ENCODE measurements around the gene AFF3. TPM values are rescaled to one million over a fixed set of nuclear protein-coding genes. Genes with fewer than 3 reads are reported as not detected.

The AFF3 gene
- total and polyA plus RNA-seq, 3 experiments from 2014 or later: 0.48 to 1.3 (median 0.53) TPM

DNA sequence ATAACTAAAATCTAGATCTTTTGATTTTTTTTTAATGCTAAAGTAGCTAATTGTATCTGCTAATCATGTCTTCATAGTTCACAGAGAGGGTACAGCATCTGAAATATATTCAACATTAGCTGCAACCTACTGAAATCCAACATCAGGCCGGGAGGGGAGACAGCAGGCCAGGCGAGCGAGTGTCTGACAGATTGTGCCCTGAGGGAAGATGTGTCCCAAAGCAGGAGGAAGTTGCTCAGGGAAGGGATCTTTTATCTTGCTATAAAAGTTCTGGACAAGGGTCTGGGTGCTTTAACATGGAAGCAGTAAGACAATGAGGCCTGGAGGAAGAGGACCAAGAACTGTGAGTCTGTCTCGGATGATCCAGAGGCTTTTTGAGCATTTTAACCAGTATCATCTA is 274.1 kb downstream of the AFF3 start:
- no peaks in the 10 kb centered on the region for H3K4me1 ChIP-seq (ENCODE audit: insufficient read depth, low read length)
- no peaks in the 10 kb centered on the region for H3K4me1 Mint-ChIP-seq
- H3K36me3 ChIP-seq (ENCODE audit: insufficient read depth, low read length): no peaks in the 10 kb centered on the region
- peaks cover 0 to 8% of the 10 kb centered on the region in 2 donors for H3K27me3 Mint-ChIP-seq
- no peak for DNase-seq
- no peaks in the 10 kb centered on the region for H3K36me3 Mint-ChIP-seq
- H3K4me3 Mint-ChIP-seq: no peak overlapping the region
- H3K27ac ChIP-seq (ENCODE audit: low read depth, low read length): no peak overlapping the region
- H3K4me3 ChIP-seq (ENCODE audit: low read length): no peak overlapping the region
- H3K27me3 ChIP-seq (ENCODE audit: insufficient read depth, low read length, poor library complexity, severe bottlenecking): no peaks in the 10 kb centered on the region
- CTCF ChIA-PET: no interaction called here
- H3K9me3 Mint-ChIP-seq: no peaks in the 10 kb centered on the region
- H3K9me3 ChIP-seq (ENCODE audit: low read length): no peaks in the 10 kb centered on the region
- POLR2A ChIA-PET: no interaction called here
- no peak overlapping the region for H3K27ac Mint-ChIP-seq

DNA sequence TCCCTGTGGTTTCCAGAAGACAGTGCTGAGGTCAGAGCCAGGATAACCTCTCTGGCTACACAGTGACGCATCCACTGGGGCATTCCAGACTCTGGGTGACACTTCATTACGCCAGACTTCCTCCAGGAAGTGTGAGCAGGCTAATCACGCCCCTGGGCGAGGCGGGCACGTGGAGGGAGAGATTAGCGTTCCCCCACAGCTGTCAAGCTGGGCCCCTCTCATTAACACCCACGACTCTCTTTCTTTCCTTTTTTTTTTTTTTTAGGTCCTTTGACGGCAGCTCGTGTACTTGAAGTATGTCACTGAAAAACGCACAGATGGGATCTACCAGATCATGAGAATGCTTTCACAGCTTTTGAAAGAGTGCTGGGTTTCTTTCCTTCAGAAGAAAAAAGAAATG is 274.6 kb downstream of the AFF3 start:
- ChIA-PET CTCF (no interaction called here), POLR2A (no interaction called here)
- H3K4me3 Mint-ChIP-seq: no peak overlapping the region
- Histone ChIP-seq H3K4me3 (ENCODE audit: low read length) (no peak overlapping the region), H3K9me3 (ENCODE audit: low read length) (no peaks in the 10 kb centered on the region), H3K36me3 (ENCODE audit: insufficient read depth, low read length) (no peaks in the 10 kb centered on the region), H3K27me3 (ENCODE audit: insufficient read depth, low read length, poor library complexity, severe bottlenecking) (no peaks in the 10 kb centered on the region), H3K4me1 (ENCODE audit: insufficient read depth, low read length) (no peaks in the 10 kb centered on the region), H3K27ac (ENCODE audit: low read depth, low read length) (no peak overlapping the region)
- DNase-seq: no peak
- H3K4me1 Mint-ChIP-seq: no peaks in the 10 kb centered on the region
- peaks cover 0 to 8% of the 10 kb centered on the region in 2 donors for H3K27me3 Mint-ChIP-seq
- H3K27ac Mint-ChIP-seq: no peak overlapping the region
- no peaks in the 10 kb centered on the region for H3K36me3 Mint-ChIP-seq
- no peaks in the 10 kb centered on the region for H3K9me3 Mint-ChIP-seq

- DNase-seq: no peak
- CTCF ChIA-PET: no interaction called here
Measured at GRCh38 chr2:99865818-99866676, 276.3 kb downstream of the AFF3 start.

DNA sequence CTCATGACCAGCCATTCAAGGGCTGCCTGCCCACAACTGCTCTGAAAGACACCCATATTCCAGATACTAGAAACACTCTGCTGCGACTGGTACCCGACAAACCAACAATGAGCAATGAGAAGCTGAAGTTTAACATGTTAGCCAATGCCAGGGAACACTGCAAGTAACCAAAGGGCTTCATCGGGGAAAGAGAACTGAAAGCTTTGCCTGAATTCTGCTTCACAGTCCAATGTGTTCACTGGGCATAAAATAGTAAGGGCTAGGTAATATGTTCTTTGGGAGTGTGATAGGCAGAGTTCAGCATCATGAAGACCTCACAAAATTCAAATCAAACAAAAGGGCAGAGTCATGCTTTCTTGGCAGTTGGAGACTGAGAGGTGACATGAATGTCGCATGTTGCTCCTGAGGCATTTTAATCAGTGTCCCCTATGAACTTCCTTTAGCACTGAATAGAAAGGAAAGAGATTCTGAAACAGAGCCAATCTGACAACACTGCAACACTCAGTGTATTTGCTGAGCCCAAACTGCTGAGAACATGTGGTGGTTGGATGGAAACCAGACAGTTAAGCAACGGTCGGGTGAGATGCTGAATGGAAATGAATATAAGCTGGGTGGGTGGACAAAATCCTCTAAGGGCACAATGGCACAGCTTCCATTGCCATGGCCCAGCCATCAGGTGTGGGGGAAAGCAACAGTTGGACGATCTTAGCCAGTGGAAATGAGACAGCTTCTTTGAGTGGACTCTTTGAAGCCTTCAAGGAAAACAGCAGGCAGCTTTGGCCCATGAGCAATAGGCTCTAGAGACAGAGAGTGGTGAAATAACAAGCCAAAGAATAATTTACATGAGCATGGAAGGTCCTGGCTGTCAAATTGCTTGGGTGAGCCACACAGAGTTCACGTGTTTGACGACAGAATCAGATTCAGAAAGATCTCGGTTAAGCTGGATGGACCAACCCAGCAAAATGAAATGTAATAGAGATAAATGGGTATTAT is 277.5 kb downstream of the AFF3 start:
- Histone ChIP-seq H3K36me3 (ENCODE audit: insufficient read depth, low read length) (no peaks in the 10 kb centered on the region), H3K4me1 (ENCODE audit: insufficient read depth, low read length) (peaks cover 7% of the 10 kb centered on the region), H3K27ac (ENCODE audit: low read depth, low read length) (no peak overlapping the region), H3K9me3 (ENCODE audit: low read length) (no peaks in the 10 kb centered on the region), H3K4me3 (ENCODE audit: low read length) (no peak overlapping the region), H3K27me3 (ENCODE audit: insufficient read depth, low read length, poor library complexity, severe bottlenecking) (no peaks in the 10 kb centered on the region)
- Mint-ChIP-seq H3K36me3 (no peaks in the 10 kb centered on the region), H3K27me3 (peaks cover 0 to 5% of the 10 kb centered on the region in 2 donors), H3K27ac (no peak overlapping the region), H3K9me3 (no peaks in the 10 kb centered on the region), H3K4me3 (no peak overlapping the region), H3K4me1 (peaks cover 9 to 20% (median 16%) of the 10 kb centered on the region in 3 donors)
- CTCF ChIA-PET: no interaction called here
- no peak for DNase-seq
- POLR2A ChIA-PET: no interaction called here

More at GRCh38 chr2:99865818-99866676, 276.3 kb downstream of the AFF3 start:
- Histone ChIP-seq H3K4me3 (ENCODE audit: low read length) (no peak overlapping the region), H3K27ac (ENCODE audit: low read depth, low read length) (no peak overlapping the region), H3K36me3 (ENCODE audit: insufficient read depth, low read length) (no peaks in the 10 kb centered on the region), H3K4me1 (ENCODE audit: insufficient read depth, low read length) (peaks cover 7% of the 10 kb centered on the region), H3K27me3 (ENCODE audit: insufficient read depth, low read length, poor library complexity, severe bottlenecking) (no peaks in the 10 kb centered on the region), H3K9me3 (ENCODE audit: low read length) (no peaks in the 10 kb centered on the region)
- Mint-ChIP-seq H3K9me3 (no peaks in the 10 kb centered on the region), H3K27ac (no peak overlapping the region), H3K36me3 (no peaks in the 10 kb centered on the region), H3K4me1 (peaks cover 9 to 16% (median 12%) of the 10 kb centered on the region in 3 donors), H3K4me3 (no peak overlapping the region), H3K27me3 (peaks cover 0 to 8% of the 10 kb centered on the region in 2 donors)
- POLR2A ChIA-PET: no interaction called here

DNA sequence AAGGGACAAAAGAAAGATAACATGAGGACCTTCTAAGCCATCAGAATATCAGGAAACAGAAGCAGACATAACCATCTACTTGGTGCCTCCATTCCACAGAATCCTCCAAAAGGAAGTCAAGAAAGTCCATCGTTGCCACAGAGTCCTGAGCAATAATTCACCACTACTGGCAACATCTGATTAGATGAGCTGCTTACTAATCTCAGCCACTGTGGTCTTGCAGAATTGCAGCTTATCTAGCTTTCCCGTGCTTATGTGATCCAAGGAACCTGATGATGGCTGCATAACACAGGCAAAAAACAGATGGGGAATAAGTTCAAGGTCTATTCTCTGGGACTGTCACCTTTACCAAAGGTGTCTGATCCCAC is 278.5 kb downstream of the AFF3 start:
- no peak for DNase-seq
- H3K4me1 ChIP-seq (ENCODE audit: insufficient read depth, low read length): peaks cover 7% of the 10 kb centered on the region
- H3K4me1 Mint-ChIP-seq: peaks cover 9 to 20% (median 16%) of the 10 kb centered on the region in 3 donors
- H3K9me3 Mint-ChIP-seq: no peaks in the 10 kb centered on the region
- ChIA-PET POLR2A (no interaction called here), CTCF (no interaction called here)
- H3K36me3 ChIP-seq (ENCODE audit: insufficient read depth, low read length): no peaks in the 10 kb centered on the region
- no peak overlapping the region for H3K27ac Mint-ChIP-seq
- no peak overlapping the region for H3K27ac ChIP-seq (ENCODE audit: low read depth, low read length)
- H3K9me3 ChIP-seq (ENCODE audit: low read length): no peaks in the 10 kb centered on the region
- H3K36me3 Mint-ChIP-seq: no peaks in the 10 kb centered on the region
- H3K4me3 Mint-ChIP-seq: no peak overlapping the region
- peaks cover 0 to 5% of the 10 kb centered on the region in 2 donors for H3K27me3 Mint-ChIP-seq
- no peak overlapping the region for H3K4me3 ChIP-seq (ENCODE audit: low read length)
- H3K27me3 ChIP-seq (ENCODE audit: insufficient read depth, low read length, poor library complexity, severe bottlenecking): no peaks in the 10 kb centered on the region

DNA sequence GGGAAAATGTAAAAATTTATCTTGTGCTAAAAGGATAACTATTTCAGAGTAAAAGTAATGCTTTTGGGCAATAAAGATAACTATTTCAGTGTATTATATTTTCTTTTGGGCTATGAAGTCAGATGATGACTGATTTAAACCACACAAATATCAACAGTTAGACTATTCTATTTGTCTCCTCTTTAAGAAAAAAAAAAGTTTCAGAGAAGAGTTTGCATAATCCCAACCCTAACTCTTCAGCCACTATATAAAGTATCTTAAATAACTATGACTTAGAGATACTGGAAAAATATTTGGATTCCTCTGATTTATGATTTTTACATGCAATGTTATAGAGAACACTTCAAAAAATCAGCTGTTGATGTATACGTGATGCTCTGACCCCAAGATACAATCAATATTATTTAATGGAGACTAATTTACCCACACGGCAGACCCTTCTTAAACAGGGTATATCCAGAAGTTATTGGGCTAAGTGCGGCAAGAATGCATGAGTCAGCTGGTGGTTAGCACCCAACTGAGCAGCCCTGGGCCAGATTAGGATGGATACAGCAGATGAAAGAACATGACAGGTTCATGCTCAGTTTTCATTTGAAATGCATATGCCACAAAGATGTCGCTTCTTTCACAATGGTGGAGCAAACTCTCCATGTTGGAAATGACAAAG is 279.0 kb downstream of the AFF3 start:
- H3K4me1 Mint-ChIP-seq: peaks cover 9 to 20% (median 16%) of the 10 kb centered on the region in 3 donors
- no peaks in the 10 kb centered on the region for H3K36me3 Mint-ChIP-seq
- POLR2A ChIA-PET: no interaction called here
- CTCF ChIA-PET: no interaction called here
- H3K9me3 Mint-ChIP-seq: no peaks in the 10 kb centered on the region
- peaks cover 0 to 5% of the 10 kb centered on the region in 2 donors for H3K27me3 Mint-ChIP-seq
- no peak overlapping the region for H3K4me3 ChIP-seq (ENCODE audit: low read length)
- peaks cover 7% of the 10 kb centered on the region for H3K4me1 ChIP-seq (ENCODE audit: insufficient read depth, low read length)
- H3K27ac Mint-ChIP-seq: no peak overlapping the region
- no peak for DNase-seq
- H3K27me3 ChIP-seq (ENCODE audit: insufficient read depth, low read length, poor library complexity, severe bottlenecking): no peaks in the 10 kb centered on the region
- H3K9me3 ChIP-seq (ENCODE audit: low read length): no peaks in the 10 kb centered on the region
- no peak overlapping the region for H3K4me3 Mint-ChIP-seq
- no peak overlapping the region for H3K27ac ChIP-seq (ENCODE audit: low read depth, low read length)
- H3K36me3 ChIP-seq (ENCODE audit: insufficient read depth, low read length): no peaks in the 10 kb centered on the region

GRCh38 chr2:99862566-99862965 is 279.8 kb downstream of the AFF3 start:
- peaks cover 7% of the 10 kb centered on the region for H3K4me1 ChIP-seq (ENCODE audit: insufficient read depth, low read length)
- ChIA-PET POLR2A (no interaction called here), CTCF (no interaction called here)
- H3K36me3 ChIP-seq (ENCODE audit: insufficient read depth, low read length): no peaks in the 10 kb centered on the region
- no peak overlapping the region for H3K27ac ChIP-seq (ENCODE audit: low read depth, low read length)
- H3K9me3 ChIP-seq (ENCODE audit: low read length): no peaks in the 10 kb centered on the region
- Mint-ChIP-seq H3K36me3 (no peaks in the 10 kb centered on the region), H3K4me1 (peaks cover 9 to 20% (median 16%) of the 10 kb centered on the region in 3 donors), H3K9me3 (no peaks in the 10 kb centered on the region), H3K27ac (no peak overlapping the region), H3K27me3 (peaks cover 0 to 2% of the 10 kb centered on the region in 2 donors), H3K4me3 (no peak overlapping the region)
- DNase-seq: no peak
- no peak overlapping the region for H3K4me3 ChIP-seq (ENCODE audit: low read length)
- no peaks in the 10 kb centered on the region for H3K27me3 ChIP-seq (ENCODE audit: insufficient read depth, low read length, poor library complexity, severe bottlenecking)

- Histone ChIP-seq H3K4me1 (ENCODE audit: insufficient read depth, low read length) (peaks cover 7% of the 10 kb centered on the region), H3K27ac (ENCODE audit: low read depth, low read length) (no peak overlapping the region), H3K27me3 (ENCODE audit: insufficient read depth, low read length, poor library complexity, severe bottlenecking) (no peaks in the 10 kb centered on the region), H3K9me3 (ENCODE audit: low read length) (no peaks in the 10 kb centered on the region), H3K4me3 (ENCODE audit: low read length) (no peak overlapping the region), H3K36me3 (ENCODE audit: insufficient read depth, low read length) (no peaks in the 10 kb centered on the region)
- no peak for DNase-seq
- Mint-ChIP-seq H3K9me3 (no peaks in the 10 kb centered on the region), H3K4me3 (no peak overlapping the region), H3K36me3 (no peaks in the 10 kb centered on the region), H3K27me3 (peaks cover 0 to 2% of the 10 kb centered on the region in 2 donors), H3K4me1 (peaks cover 9 to 20% (median 16%) of the 10 kb centered on the region in 3 donors), H3K27ac (no peak overlapping the region)
- ChIA-PET POLR2A (no interaction called here), CTCF (no interaction called here)
Measured at GRCh38 chr2:99861376-99861760, 281.0 kb downstream of the AFF3 start.

Measured in CD8-positive, alpha-beta memory T cell (primary cell).